Adipose tissue (tissue), 3 donors: Measurements from ENCODE around the gene ATP2B3. TPM values are rescaled to one million over a fixed set of nuclear protein-coding genes. Genes with fewer than 3 reads are reported as not detected.

ENCODE experiments used
- H3K27ac ChIP-seq: one replicate; pipeline ENCODE4 v1.5.1; 2013; ENCODE audit warnings: low read depth, low read length
- WGBS, 3 donors: extraction: QIAGEN DNeasy Blood & Tissue Kit; methylation state at CpG; one replicate each; pipeline ENCODE4 v1.1.7; 2013; 5-methylcytosine and 5-hydroxymethylcytosine counted together
- polyA plus RNA-seq, 3 donors: library from polyadenylated mRNA; stranded (reverse); fragments of 200-250 nt; gene quantifications; one replicate each; pipeline ENCODE4 v1.2.3, GENCODE V29; 2013
- donor health status: healthy with polysubstance abuse.
- donor health status: Bipolar disorder and iron deficiency.
- donor health status: healthy.

ATP2B3 gene
- polyA plus RNA-seq, 3 donors, result 0.02 TPM; not detected in 2

- H3K27ac ChIP-seq, result no peak overlapping the region
- WGBS, 3 donors, result 69 to 82% (median 78%) methylated on average over 7 of the region's 7 CpGs
Measured at GRCh38 chrX:153520287-153520917, 3.0 kb downstream of the ATP2B3 start.

GRCh38 chrX:153521034-153521433 is 3.6 kb downstream of the ATP2B3 start:
- 42 to 65% (median 60%) methylated on average over 4 to 9 of the region's 9 CpGs for WGBS, 3 donors
- no peak overlapping the region for H3K27ac ChIP-seq

- H3K27ac ChIP-seq, result no peak overlapping the region
- 41 to 51% (median 46%) methylated on average over 12 of the region's 12 CpGs for WGBS, 3 donors
Measured at GRCh38 chrX:153522259-153522658, 4.8 kb downstream of the ATP2B3 start.

GRCh38 chrX:153523269-153523668 is 5.8 kb downstream of the ATP2B3 start:
- no peak overlapping the region for H3K27ac ChIP-seq
- whole genome bisulfite sequencing, 3 donors, result 77 to 89% (median 85%) methylated on average over 7 of the region's 7 CpGs

GRCh38 chrX:153524234-153524633 is 6.8 kb downstream of the ATP2B3 start:
- no peak overlapping the region for H3K27ac ChIP-seq
- WGBS, 3 donors, result 82 to 94% (median 88%) methylated on average over 3 of the region's 3 CpGs

- H3K27ac ChIP-seq, result no peak overlapping the region
- WGBS, 3 donors, result 75 to 82% (median 80%) methylated on average over 2 to 6 of the region's 6 CpGs
Measured at GRCh38 chrX:153525451-153525850, 8.0 kb downstream of the ATP2B3 start.

GRCh38 chrX:153526042-153526441 is 8.6 kb downstream of the ATP2B3 start:
- 43 to 69% (median 59%) methylated on average over 3 to 7 of the region's 7 CpGs for WGBS, 3 donors

GRCh38 chrX:153526801-153527200 is 9.4 kb downstream of the ATP2B3 start:
- H3K27ac ChIP-seq, result no peak overlapping the region
- WGBS, 3 donors, result 55 to 76% (median 71%) methylated on average over 6 to 10 of the region's 10 CpGs

More at GRCh38 chrX:153526042-153526441, 8.6 kb downstream of the ATP2B3 start:
- H3K27ac ChIP-seq, result no peak overlapping the region

GRCh38 chrX:153527208-153527607 is 9.8 kb downstream of the ATP2B3 start:
- no peak overlapping the region for H3K27ac ChIP-seq

GRCh38 chrX:153530411-153531129 is 13.1 kb downstream of the ATP2B3 start:
- WGBS, 3 donors, result 71 to 82% (median 71%) methylated on average over 9 to 20 of the region's 20 CpGs
- no peak overlapping the region for H3K27ac ChIP-seq

More at GRCh38 chrX:153527208-153527607, 9.8 kb downstream of the ATP2B3 start:
- 65 to 67% (median 67%) methylated on average over 9 to 15 of the region's 15 CpGs for whole genome bisulfite sequencing, 3 donors

- whole genome bisulfite sequencing, 3 donors, result 59 to 78% (median 72%) methylated on average over 15 of the region's 15 CpGs
- no peak overlapping the region for H3K27ac ChIP-seq
Measured at GRCh38 chrX:153533091-153533490, 15.6 kb downstream of the ATP2B3 start.

- no peak overlapping the region for H3K27ac ChIP-seq
- 72 to 74% (median 73%) methylated on average over 7 to 11 of the region's 11 CpGs for WGBS, 3 donors
Measured at GRCh38 chrX:153537080-153537479, 19.6 kb downstream of the ATP2B3 start.

GRCh38 chrX:153537526-153538295 is 20.3 kb downstream of the ATP2B3 start:
- 28 to 70% (median 68%) methylated on average over 20 to 26 of the region's 26 CpGs for WGBS, 3 donors
- H3K27ac ChIP-seq, result no peak overlapping the region

GRCh38 chrX:153538424-153538823 is 21.0 kb downstream of the ATP2B3 start:
- WGBS, 3 donors, result 44 to 80% (median 64%) methylated on average over 9 to 17 of the region's 17 CpGs
- no peak overlapping the region for H3K27ac ChIP-seq

- WGBS, 3 donors, result 40 to 45% (median 44%) methylated on average over 26 to 31 of the region's 31 CpGs
- no peak overlapping the region for H3K27ac ChIP-seq
Measured at GRCh38 chrX:153539171-153539978, 21.9 kb downstream of the ATP2B3 start.

GRCh38 chrX:153539979-153540358 is 22.5 kb downstream of the ATP2B3 start:
- no peak overlapping the region for H3K27ac ChIP-seq
- WGBS, 3 donors, result 61 to 74% (median 73%) methylated on average over 5 to 9 of the region's 9 CpGs

- 64 to 92% (median 74%) methylated on average over 6 to 8 of the region's 8 CpGs for WGBS, 3 donors
- no peak overlapping the region for H3K27ac ChIP-seq
Measured at GRCh38 chrX:153544727-153545126, 27.3 kb downstream of the ATP2B3 start.

- H3K27ac ChIP-seq, result no peak overlapping the region
- 76 to 86% (median 81%) methylated on average over 9 to 11 of the region's 11 CpGs for WGBS, 3 donors
Measured at GRCh38 chrX:153546386-153546785, 28.9 kb downstream of the ATP2B3 start.
